HepG2 (cell line): ENCODE results near the gene UBE2H. TPM values are rescaled to one million over a fixed set of nuclear protein-coding genes. Genes with fewer than 3 reads are reported as not detected.

Source experiments
- ATAC-seq: fragments of 200-7000 bp; cut with Tn5 transposase; 3 replicates; pipeline ENCODE4 v1.9.1; 2020; ENCODE audit warnings: mild to moderate bottlenecking, moderate library complexity
- Bru-seq: library from RNA; stranded (reverse); fragments of 400-500 nt; gene quantifications from one replicate; lab custom pipeline; 2021; lab: Mats Ljungman, UMichigan
- BruChase-seq, 2 experiments: library from RNA; stranded (reverse); fragments of 400-500 nt; gene quantifications; one replicate each; lab custom pipeline; 2021; lab: Mats Ljungman, UMichigan
- BruUV-seq: library from RNA; stranded (reverse); fragments of 400-500 nt; replicated peaks from 2 replicates; lab custom pipeline; 2021; lab: Mats Ljungman, UMichigan
- CTCF ChIA-PET: fragments of 300-600 bp; formaldehyde crosslinking; extraction: SDS; loops from one replicate; lab custom pipeline; 2021; ENCODE audit warnings: low total read pairs, inconsistent platforms, low intra/inter-chr PET ratio; lab: Yijun Ruan, JAX
- POLR2A ChIA-PET: fragments of 350-600 bp; sonication (Branson Sonifier 250); formaldehyde crosslinking; loops from one replicate; lab custom pipeline; 2020; ENCODE audit warnings: antibody characterized with exemption, inconsistent platforms; lab: Yijun Ruan, JAX
- DNase-seq: peaks from one replicate; pipeline ENCODE4 v3.0.0-alpha.2; 2015; ENCODE audit warnings: low spot score
- FAIRE-seq: peaks from 3 replicates; lab custom pipeline; 2011; peaks lifted over from hg19 to GRCh38; lab: Jason Lieb, UNC
- H2AFZ ChIP-seq: one replicate; pipeline ENCODE4 v1.6.1; 2011; ENCODE audit warnings: low read length, inconsistent platforms
- H3K27ac ChIP-seq: fragments of 300-600 bp; 3 replicates; pipeline ENCODE4 v1.8.0; 2011; ENCODE audit warnings: mixed run types, mild to moderate bottlenecking, mixed read lengths, low read length, inconsistent platforms; ENCODE audit not compliant: insufficient read depth; ENCODE audit errors: extremely low read length
- H3K27me3 ChIP-seq, 2 experiments: fragments of 200-600 bp in 1 of 2; 2 replicates in 1 of 2; 3 replicates in 1 of 2; pipeline versions ENCODE4 v1.6.0 to v1.8.0; 2011; ENCODE audit warnings: low read length in 2 of 2, mild to moderate bottlenecking in 2 of 2, moderate library complexity in 2 of 2, inconsistent platforms in 1 of 2; ENCODE audit not compliant: insufficient read depth in 2 of 2, control insufficient read depth in 1 of 2
- H3K36me3 ChIP-seq, 2 experiments: fragments of 200-600 bp in 1 of 2; replicated peaks in 1 of 2; 2 replicates in 1 of 2; 3 replicates in 1 of 2; pipeline versions ENCODE4 v1.5.1 to v1.8.0; 2011; ENCODE audit warnings: low read length in 2 of 2, inconsistent platforms in 1 of 2; ENCODE audit not compliant: insufficient read depth in 2 of 2, control insufficient read depth in 1 of 2
- H3K4me1 ChIP-seq: 2 replicates; pipeline ENCODE4 v1.5.1; 2012; ENCODE audit warnings: low read length, inconsistent platforms; ENCODE audit not compliant: insufficient read depth
- H3K4me2 ChIP-seq: 2 replicates; pipeline ENCODE4 v1.6.0; 2011; ENCODE audit warnings: low read depth, low read length, inconsistent platforms
- H3K4me3 ChIP-seq, 3 experiments: fragments of 200-600 bp in 1 of 3; sonication (generic), shearing (Covaris generic) in 1 of 3; replicated peaks in 1 of 3; 2 replicates each; pipeline ENCODE4 v1.5.1; 2011 to 2016; ENCODE audit warnings: low read length in 3 of 3, inconsistent platforms in 2 of 3, low read depth in 2 of 3, mild to moderate bottlenecking in 2 of 3, control low read depth in 1 of 3, mixed read lengths in 1 of 3; ENCODE audit not compliant: insufficient read depth in 1 of 3
- H3K79me2 ChIP-seq: one replicate; pipeline ENCODE4 v1.6.1; 2011; ENCODE audit warnings: low read length, inconsistent platforms; ENCODE audit not compliant: insufficient read depth
- H3K9ac ChIP-seq: 2 replicates; pipeline ENCODE4 v1.6.0; 2011; ENCODE audit warnings: mild to moderate bottlenecking, low read depth, low read length, inconsistent platforms; ENCODE audit not compliant: insufficient read depth
- H3K9me3 ChIP-seq: 2 replicates; pipeline ENCODE4 v1.5.1; 2012; ENCODE audit warnings: mild to moderate bottlenecking, low read length
- H4K20me1 ChIP-seq: 2 replicates; pipeline ENCODE4 v1.6.0; 2011; ENCODE audit warnings: inconsistent platforms, mild to moderate bottlenecking, low read length, moderate library complexity; ENCODE audit not compliant: insufficient read depth
- EHMT2 ChIP-seq: fragments of 200-600 bp; sonication (generic); IDR thresholded peaks from 2 replicates; pipeline ENCODE4 v1.7.0; 2017; ENCODE audit warnings: antibody characterized with exemption, low read depth, low read length, borderline replicate concordance
- FLYWCH1 ChIP-seq: sonication (generic); formaldehyde crosslinking; IDR thresholded peaks from 2 replicates; pipeline ENCODE4 v1.8.1; 2023; ENCODE audit warnings: mild to moderate bottlenecking, missing genetic modification reagents
- HNRNPLL ChIP-seq: fragments of 200-400 bp; formaldehyde crosslinking; IDR thresholded peaks from 2 replicates; pipeline ENCODE4 v1.6.1; 2017; ENCODE audit warnings: mild to moderate bottlenecking, low read depth, low read length; ENCODE audit not compliant: poor library complexity, severe bottlenecking
- KDM5B ChIP-seq: sonication (generic); formaldehyde crosslinking; IDR thresholded peaks from 2 replicates; pipeline ENCODE4 v1.4.0; 2020; ENCODE audit warnings: missing genetic modification reagents, mild to moderate bottlenecking, borderline replicate concordance
- MZF1 ChIP-seq: sonication (generic); formaldehyde crosslinking; IDR thresholded peaks from 2 replicates; pipeline ENCODE4 v1.8.1; 2023; ENCODE audit warnings: mild to moderate bottlenecking, missing genetic modification reagents, borderline replicate concordance
- ZFP41 ChIP-seq: sonication (generic); formaldehyde crosslinking; IDR thresholded peaks from 2 replicates; pipeline ENCODE4 v1.4.0; 2020; ENCODE audit warnings: mild to moderate bottlenecking, missing genetic modification reagents, borderline replicate concordance
- ZNF329 ChIP-seq: sonication (generic); formaldehyde crosslinking; IDR thresholded peaks from 2 replicates; pipeline ENCODE4 v1.9.0; 2021; ENCODE audit warnings: low read depth, mild to moderate bottlenecking, missing genetic modification reagents
- ZNF343 ChIP-seq: sonication (generic); formaldehyde crosslinking; IDR thresholded peaks from 2 replicates; pipeline ENCODE4 v1.4.0; 2020; ENCODE audit warnings: mild to moderate bottlenecking, missing genetic modification reagents
- ZNF709 ChIP-seq: sonication (generic); formaldehyde crosslinking; IDR thresholded peaks from 2 replicates; pipeline ENCODE4 v1.5.0; 2020; ENCODE audit warnings: mild to moderate bottlenecking, missing genetic modification reagents
- ZNF782 ChIP-seq: sonication (generic); formaldehyde crosslinking; IDR thresholded peaks from 2 replicates; pipeline ENCODE4 v1.4.0; 2020; ENCODE audit warnings: missing genetic modification reagents, mild to moderate bottlenecking, borderline replicate concordance
- ZSCAN29 ChIP-seq: sonication (generic); formaldehyde crosslinking; conservative IDR thresholded peaks from 2 replicates; pipeline ENCODE4 v1.4.0; 2020; ENCODE audit warnings: mild to moderate bottlenecking, missing genetic modification reagents
- WGBS: methylation state at CpG from one replicate; pipeline ENCODE4 v1.1.6; 2017; ENCODE audit warnings: low lambda C conversion rate; 5-methylcytosine and 5-hydroxymethylcytosine counted together
- in situ Hi-C: cut with HindIII; loops from 2 replicates; pipeline ENCODE4 v1.10.0; 2017; ENCODE audit warnings: low pct_unique_long_range_greater_than_20kb; ENCODE audit not compliant: extremely low pct_ligation_motif_present
- intact Hi-C: fragments of 100-400 bp; cut with micrococcal nuclease; formaldehyde crosslinking; loops from one replicate; pipeline ENCODE4 v1.10.0; 2022; ENCODE audit not compliant: unreplicated experiment
- long read RNA-seq, 2 experiments: library from RNA in 1 of 2; library from polyadenylated mRNA in 1 of 2; stranded (forward) in 1 of 2; unstranded in 1 of 2; transcript quantifications; one replicate each; pipeline ENCODE4 v2.0.0, GENCODE V29; 2019 to 2022
- polyA minus RNA-seq, 3 experiments: library from RNA; depleted of rRNA, polyadenylated mRNA; stranded (reverse); fragments of >200 nt; gene quantifications; 2 replicates each; pipeline ENCODE4 v1.2.3, GENCODE V29; 2011; ENCODE audit warnings: low replicate concordance in 1 of 3
- polyA plus RNA-seq, 8 experiments: library from polyadenylated mRNA; depleted of rRNA in 3 of 8; stranded (reverse) in 7 of 8; unstranded in 1 of 8; fragments of >200 nt; fragmentation: Illumina TruSeq in 4 of 8; extraction: Trizol in 4 of 8; gene quantifications; 2 replicates each; pipeline versions ENCODE4 v1.2.1 to v1.2.3, GENCODE V29; 2011 to 2016; ENCODE audit warnings: low read depth in 4 of 8, missing spikeins in 1 of 8, mixed read lengths in 1 of 8; ENCODE audit not compliant: insufficient read depth in 1 of 8
- total RNA-seq, 5 experiments: library from RNA; depleted of rRNA; stranded (reverse); fragments of >200 nt; fragmentation: Illumina TruSeq; extraction: Trizol; gene quantifications; 2 replicates each; pipeline ENCODE4 v1.2.3, GENCODE V29; 2016; ENCODE audit warnings: low read depth in 1 of 5
- TF ChIP-seq, protein P1 (sequence below): sonication (generic); formaldehyde crosslinking; conservative IDR thresholded peaks from 2 replicates; pipeline ENCODE4 v1.8.0; 2022; ENCODE audit warnings: missing genetic modification reagents
- TF ChIP-seq, protein P2 (sequence below): sonication (generic); formaldehyde crosslinking; conservative IDR thresholded peaks from 2 replicates; pipeline ENCODE4 v1.4.0; 2020; ENCODE audit warnings: missing genetic modification reagents

The UBE2H gene
- total RNA-seq (2016; rRNA removed; fragmentation: Illumina TruSeq; extraction: Trizol) (15.5 and 18.7 TPM in 2 replicates), polyA plus RNA-seq (2011; rRNA removed) (40.1 and 43.7 TPM in 2 replicates), polyA minus RNA-seq (2011; rRNA and poly(A)+ RNA removed; ENCODE audit: low replicate concordance) (21.8 and 29.4 TPM in 2 replicates), Bru-seq, nascent RNA (percentile 76 among the genes with signal in this experiment), BruChase-seq, experiment 1, labeled RNA remaining after a 6-hour chase (percentile 80 among the genes with signal in this experiment), BruChase-seq, experiment 2, labeled RNA remaining after a 2-hour chase (percentile 75 among the genes with signal in this experiment)
- 1.3 and 1.9 TPM in 2 replicates for total RNA-seq (2016; cell fraction: cytosol; rRNA removed; fragmentation: Illumina TruSeq; extraction: Trizol; ENCODE audit: low read depth)
- total RNA-seq (2016; cell fraction: insoluble cytoplasmic fraction; rRNA removed; fragmentation: Illumina TruSeq; extraction: Trizol) = 15.7 and 16.2 TPM in 2 replicates
- total RNA-seq (2016; cell fraction: membrane; rRNA removed; fragmentation: Illumina TruSeq; extraction: Trizol) = 6.7 and 8.2 TPM in 2 replicates
- 17.1 and 18.4 TPM in 2 replicates for total RNA-seq (2016; cell fraction: nucleus; rRNA removed; fragmentation: Illumina TruSeq; extraction: Trizol)
- polyA plus RNA-seq (2011; cell fraction: cytosol; rRNA removed) = 13.5 and 24.5 TPM in 2 replicates
- polyA plus RNA-seq (2011; cell fraction: nucleus; rRNA removed) = 22.5 and 32.8 TPM in 2 replicates
- polyA plus RNA-seq (2012) = 50.8 and 52.0 TPM in 2 replicates
- 1.9 TPM in 2 replicates for polyA plus RNA-seq (2016; cell fraction: cytosol; fragmentation: Illumina TruSeq; extraction: Trizol; ENCODE audit: low read depth)
- 17.0 and 20.2 TPM in 2 replicates for polyA plus RNA-seq (2016; cell fraction: insoluble cytoplasmic fraction; fragmentation: Illumina TruSeq; extraction: Trizol; ENCODE audit: low read depth)
- 3.6 and 3.8 TPM in 2 replicates for polyA plus RNA-seq (2016; cell fraction: membrane; fragmentation: Illumina TruSeq; extraction: Trizol; ENCODE audit: low read depth)
- polyA plus RNA-seq (2016; cell fraction: nucleus; fragmentation: Illumina TruSeq; extraction: Trizol; ENCODE audit: insufficient read depth, low read depth) = 20.8 TPM in 2 replicates
- 24.0 and 36.2 TPM in 2 replicates for polyA minus RNA-seq (2011; cell fraction: cytosol; rRNA and poly(A)+ RNA removed)
- polyA minus RNA-seq (2011; cell fraction: nucleus; rRNA and poly(A)+ RNA removed) = 60.9 and 63.9 TPM in 2 replicates
- long read RNA-seq, experiment 1, full-length matches to known transcripts = 1 of 8 reads
- long read RNA-seq, experiment 1, partial matches to known transcripts = 1 of 8 reads
- long read RNA-seq, experiment 1, other reads (novel, unspliced or antisense) = 6 of 8 reads
- long read RNA-seq, experiment 2, full-length matches to known transcripts = 24 of 117 reads
- long read RNA-seq, experiment 2, partial matches to known transcripts = 2 of 117 reads
- long read RNA-seq, experiment 2, other reads (novel, unspliced or antisense) = 91 of 117 reads

DNA sequence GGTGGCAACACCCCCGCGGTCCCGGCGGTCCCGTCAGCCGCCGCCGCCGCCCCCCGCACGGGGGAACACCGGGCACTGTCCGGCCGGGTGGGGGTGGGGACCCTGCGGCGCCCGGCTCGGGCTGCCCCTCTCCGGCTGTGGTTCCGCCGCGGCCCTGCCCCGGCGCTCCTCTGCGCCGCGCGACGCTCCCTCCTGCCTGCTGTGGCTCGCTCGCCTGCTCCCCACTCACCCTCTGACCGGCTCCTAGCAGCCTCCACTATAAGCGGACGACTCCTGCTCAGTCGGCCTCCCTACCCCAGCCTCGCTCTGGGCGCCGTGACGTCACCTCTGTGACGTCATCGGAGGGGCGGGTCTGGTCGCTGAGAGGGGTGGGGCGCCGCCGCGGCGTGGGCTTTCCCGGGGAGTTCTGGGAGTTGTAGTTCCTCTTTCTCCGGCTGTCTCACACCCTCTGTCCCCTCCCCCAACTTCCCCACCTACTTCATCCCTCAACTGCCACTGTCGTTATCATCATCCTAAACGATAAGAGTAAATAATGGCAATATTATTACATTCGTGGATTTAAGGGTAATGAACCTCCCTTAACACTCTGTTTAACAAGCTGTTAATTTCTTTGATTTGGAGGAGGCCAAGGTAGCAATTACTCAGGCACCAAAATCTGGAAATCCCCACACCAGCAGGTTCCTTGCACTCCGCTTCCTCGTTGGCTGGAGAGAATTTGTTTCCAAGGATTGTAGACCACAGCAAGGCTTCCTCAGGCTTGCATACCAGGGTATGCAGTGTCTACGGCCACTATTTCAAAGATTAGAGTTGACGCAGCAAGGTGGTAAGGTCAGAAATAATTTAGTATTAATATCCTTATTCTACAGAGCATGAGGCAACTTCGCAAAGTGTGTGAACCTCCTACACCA, at the start of gene UBE2H:
UBE2H (minus strand) TSS at position 308 of the 908 bp plus-strand sequence. CDS start 405 bp downstream, outside the sequence.
- POLR2A ChIA-PET = no interaction called here
- no peaks in the 10 kb centered on the region; a peak in 1 of 5 replicates for H3K27me3 ChIP-seq
- H2AFZ ChIP-seq = peak within 1 kb of the TSS; percentile 87
- FAIRE-seq (peak; percentile 61), DNase-seq (peak; percentile 70), ATAC-seq (peak; percentile 56)
- peaks cover 25% of the 10 kb centered on the region for H3K4me1 ChIP-seq
- WGBS = 21% methylated on average over 14 of the region's 58 CpGs
- peaks cover 39% of the 10 kb centered on the region for H3K79me2 ChIP-seq
- peak within 1 kb of the TSS; percentile 90 for H3K9ac ChIP-seq
- no TSS peak for BruUV-seq
- intact Hi-C loops (loop anchor here (5.0 kb wide), 1 partner anchor 121 kb away; no protein-coding TSS in a partner anchor), in situ Hi-C loops (no loop called here)
- H4K20me1 ChIP-seq = peaks cover 7% of the 10 kb centered on the region
- H3K4me3 ChIP-seq = peak within 1 kb of the TSS; percentile 86 to 94 (median 87)
- H3K4me2 ChIP-seq = peak within 1 kb of the TSS; percentile 76
- no peaks in the 10 kb centered on the region for H3K9me3 ChIP-seq
- H3K36me3 ChIP-seq = no peaks in the 10 kb centered on the region
- CTCF ChIA-PET = no interaction called here
- H3K27ac ChIP-seq = peak within 1 kb of the TSS; percentile 92
- no peak for TF ChIP-seq KDM5B (CRISPR knock-in tag)
- TF ChIP-seq HNRNPLL = no peak
- peak; percentile 65; the same call in 1 of the 2 replicates for TF ChIP-seq ZNF329 (CRISPR knock-in tag)
- TF ChIP-seq FLYWCH1 (CRISPR knock-in tag) = no peak
- TF ChIP-seq, protein P1, sequence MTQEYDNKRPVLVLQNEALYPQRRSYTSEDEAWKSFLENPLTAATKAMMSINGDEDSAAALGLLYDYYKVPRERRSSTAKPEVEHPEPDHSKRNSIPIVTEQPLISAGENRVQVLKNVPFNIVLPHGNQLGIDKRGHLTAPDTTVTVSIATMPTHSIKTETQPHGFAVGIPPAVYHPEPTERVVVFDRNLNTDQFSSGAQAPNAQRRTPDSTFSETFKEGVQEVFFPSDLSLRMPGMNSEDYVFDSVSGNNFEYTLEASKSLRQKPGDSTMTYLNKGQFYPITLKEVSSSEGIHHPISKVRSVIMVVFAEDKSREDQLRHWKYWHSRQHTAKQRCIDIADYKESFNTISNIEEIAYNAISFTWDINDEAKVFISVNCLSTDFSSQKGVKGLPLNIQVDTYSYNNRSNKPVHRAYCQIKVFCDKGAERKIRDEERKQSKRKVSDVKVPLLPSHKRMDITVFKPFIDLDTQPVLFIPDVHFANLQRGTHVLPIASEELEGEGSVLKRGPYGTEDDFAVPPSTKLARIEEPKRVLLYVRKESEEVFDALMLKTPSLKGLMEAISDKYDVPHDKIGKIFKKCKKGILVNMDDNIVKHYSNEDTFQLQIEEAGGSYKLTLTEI = no peak
- no peak for TF ChIP-seq MZF1
- TF ChIP-seq ZFP41 (CRISPR knock-in tag) = no peak
- no peak for TF ChIP-seq EHMT2
- 0 out of 2 replicates have a peak, but pooled peaks have one; percentile 29 for TF ChIP-seq ZSCAN29 (CRISPR knock-in tag)
- TF ChIP-seq, protein P2, sequence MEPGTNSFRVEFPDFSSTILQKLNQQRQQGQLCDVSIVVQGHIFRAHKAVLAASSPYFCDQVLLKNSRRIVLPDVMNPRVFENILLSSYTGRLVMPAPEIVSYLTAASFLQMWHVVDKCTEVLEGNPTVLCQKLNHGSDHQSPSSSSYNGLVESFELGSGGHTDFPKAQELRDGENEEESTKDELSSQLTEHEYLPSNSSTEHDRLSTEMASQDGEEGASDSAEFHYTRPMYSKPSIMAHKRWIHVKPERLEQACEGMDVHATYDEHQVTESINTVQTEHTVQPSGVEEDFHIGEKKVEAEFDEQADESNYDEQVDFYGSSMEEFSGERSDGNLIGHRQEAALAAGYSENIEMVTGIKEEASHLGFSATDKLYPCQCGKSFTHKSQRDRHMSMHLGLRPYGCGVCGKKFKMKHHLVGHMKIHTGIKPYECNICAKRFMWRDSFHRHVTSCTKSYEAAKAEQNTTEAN (CRISPR knock-in tag) = peak; percentile 46; the same call in 1 of the 2 replicates
- peak; percentile 16; the same call in 1 of the 2 replicates for TF ChIP-seq ZNF709 (CRISPR knock-in tag)
- TF ChIP-seq ZNF343 = 0 out of 2 replicates have a peak, but pooled peaks have one; percentile 50
- TF ChIP-seq ZNF782 (CRISPR knock-in tag) = 0 out of 2 replicates have a peak, but pooled peaks have one; percentile 7
